D721Med (cell line): Measurements from ENCODE around the gene CRX.
"Not testable (repeated sequence)": the region's sequence is repeated elsewhere in the genome, so short reads cannot be mapped to it uniquely, and the experiment has no call there.

Source experiments
- DNase-seq: peaks from one replicate; pipeline ENCODE4 v3.0.0; 2011; ENCODE audit warnings: low spot score; ENCODE audit not compliant: insufficient read length
- FAIRE-seq: peaks from 2 replicates; lab custom pipeline; 2011; peaks lifted over from hg19 to GRCh38; lab: Jason Lieb, UNC
- CTCF ChIP-seq: IDR thresholded peaks from 2 replicates; pipeline ENCODE4 v1.5.1; 2012; ENCODE audit warnings: mild to moderate bottlenecking, control low read depth; ENCODE audit not compliant: insufficient read depth; ENCODE audit errors: missing control alignments

Gene CRX

GRCh38 chr19:47781590-47782262 is 40.0 kb upstream of the CRX start:
- no peak for DNase-seq
- TF ChIP-seq CTCF = no peak
- FAIRE-seq = no peak

GRCh38 chr19:47786566-47786965 is 35.2 kb upstream of the CRX start:
- DNase-seq (no peak), FAIRE-seq (no peak)
- TF ChIP-seq CTCF = no peak

GRCh38 chr19:47787307-47787706 is 34.4 kb upstream of the CRX start:
- not testable (repeated sequence) for FAIRE-seq, DNase-seq

- FAIRE-seq, DNase-seq: not testable (repeated sequence)
These were observed 31.9 kb upstream of the CRX start for GRCh38 chr19:47789811-47790210.

GRCh38 chr19:47790398-47790814 is 31.3 kb upstream of the CRX start:
- peak; percentile 89 for DNase-seq
- TF ChIP-seq CTCF = peak; percentile 91
- no peak for FAIRE-seq

GRCh38 chr19:47792616-47793015 is 29.1 kb upstream of the CRX start:
- DNase-seq (no peak), FAIRE-seq (no peak)
- no peak for TF ChIP-seq CTCF

- TF ChIP-seq CTCF = no peak
- DNase-seq = no peak
- FAIRE-seq = no peak
These were observed 27.2 kb upstream of the CRX start for GRCh38 chr19:47794526-47794925.

- TF ChIP-seq CTCF = no peak
- no peak for DNase-seq
- FAIRE-seq = no peak
These were observed 25.0 kb upstream of the CRX start for GRCh38 chr19:47796785-47797184.
